SIG-M5 (cell line): ENCODE measurements around the gene FOXK2.
"Not testable (repeated sequence)": the region's sequence is repeated elsewhere in the genome, so short reads cannot be mapped to it uniquely, and the experiment has no call there.

Source experiments
- DNase-seq: peaks from one replicate; lab custom pipeline; 2025; lab: John Stamatoyannopoulos, UW

Gene FOXK2

DNA sequence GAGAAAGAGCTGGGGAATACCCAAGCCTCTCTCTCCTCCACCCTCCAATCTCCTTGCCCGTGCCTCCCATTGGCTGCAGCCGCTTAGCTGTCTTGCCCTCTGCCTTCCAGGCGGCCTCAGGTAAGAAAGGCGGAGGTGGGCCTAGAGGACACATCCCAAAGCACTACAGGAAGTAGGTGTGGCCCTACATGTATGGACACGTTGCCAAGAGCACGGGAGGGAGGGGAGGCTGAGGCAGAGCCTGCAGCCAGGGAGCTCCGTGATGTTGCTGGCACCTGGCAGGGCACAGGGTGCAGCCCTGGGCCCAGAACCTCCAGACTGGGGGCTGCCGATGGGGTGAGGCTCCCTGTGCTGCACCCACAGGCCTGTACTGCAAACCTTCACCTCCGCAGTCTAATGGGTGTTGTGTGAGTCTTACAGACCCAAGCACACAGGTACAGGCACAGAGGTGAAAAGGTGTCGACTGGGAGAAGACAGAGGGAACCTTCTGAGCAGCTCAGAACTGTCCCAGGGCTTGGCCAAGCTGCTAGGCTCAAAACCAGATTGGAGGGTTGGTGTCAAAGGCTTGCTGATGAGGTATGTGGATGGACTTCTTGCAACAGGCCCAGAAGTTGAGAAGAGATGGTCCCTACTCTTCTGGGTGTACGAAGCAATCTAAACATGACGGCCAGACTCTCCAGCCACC lies 23.5 kb upstream of the FOXK2 start:
- no peak for DNase-seq

DNA sequence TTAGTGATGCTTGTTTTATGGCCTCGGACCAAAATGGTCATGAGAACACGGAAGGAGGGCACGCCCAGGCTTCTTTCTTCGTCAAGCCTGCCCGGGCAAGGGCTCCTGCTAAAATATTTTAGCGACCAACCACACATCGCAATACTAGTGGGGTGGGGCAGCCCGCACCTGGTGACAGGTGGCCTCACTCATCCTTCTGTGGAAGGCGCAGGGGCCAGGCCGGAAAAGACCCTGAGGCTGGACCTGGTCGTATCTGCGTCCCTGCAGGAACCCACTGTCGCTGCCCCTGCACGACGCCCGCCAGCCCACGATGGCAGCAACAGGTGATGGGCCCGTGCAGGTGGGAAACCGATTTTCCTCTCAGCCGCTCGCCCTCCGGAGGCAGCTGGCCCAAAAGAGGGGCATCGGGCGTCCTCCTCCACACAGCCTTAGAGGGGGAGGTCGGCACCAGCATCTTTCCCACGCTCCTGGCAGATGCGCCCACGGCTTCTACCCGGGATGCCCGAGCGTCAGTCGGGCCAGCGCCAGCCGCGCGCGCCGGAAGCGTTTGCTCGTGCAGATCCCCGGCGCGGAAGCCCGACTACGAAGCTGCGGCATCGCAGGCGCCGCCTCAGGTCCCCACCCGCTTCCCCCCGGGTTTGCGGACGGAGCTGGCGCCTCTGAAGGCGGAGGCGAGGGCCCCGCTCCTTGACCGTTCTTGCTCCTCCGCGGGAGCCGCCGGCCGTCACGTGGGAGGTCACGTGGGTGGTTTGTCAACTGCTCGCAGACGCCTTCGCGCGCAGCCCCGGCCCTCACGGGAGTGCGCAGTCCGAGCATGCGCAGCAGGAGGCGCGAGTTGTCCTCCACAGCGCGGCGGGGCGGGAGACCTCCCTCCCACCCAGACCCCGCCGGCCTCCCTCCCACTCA lies 22.8 kb upstream of the FOXK2 start:
- no peak for DNase-seq

DNA sequence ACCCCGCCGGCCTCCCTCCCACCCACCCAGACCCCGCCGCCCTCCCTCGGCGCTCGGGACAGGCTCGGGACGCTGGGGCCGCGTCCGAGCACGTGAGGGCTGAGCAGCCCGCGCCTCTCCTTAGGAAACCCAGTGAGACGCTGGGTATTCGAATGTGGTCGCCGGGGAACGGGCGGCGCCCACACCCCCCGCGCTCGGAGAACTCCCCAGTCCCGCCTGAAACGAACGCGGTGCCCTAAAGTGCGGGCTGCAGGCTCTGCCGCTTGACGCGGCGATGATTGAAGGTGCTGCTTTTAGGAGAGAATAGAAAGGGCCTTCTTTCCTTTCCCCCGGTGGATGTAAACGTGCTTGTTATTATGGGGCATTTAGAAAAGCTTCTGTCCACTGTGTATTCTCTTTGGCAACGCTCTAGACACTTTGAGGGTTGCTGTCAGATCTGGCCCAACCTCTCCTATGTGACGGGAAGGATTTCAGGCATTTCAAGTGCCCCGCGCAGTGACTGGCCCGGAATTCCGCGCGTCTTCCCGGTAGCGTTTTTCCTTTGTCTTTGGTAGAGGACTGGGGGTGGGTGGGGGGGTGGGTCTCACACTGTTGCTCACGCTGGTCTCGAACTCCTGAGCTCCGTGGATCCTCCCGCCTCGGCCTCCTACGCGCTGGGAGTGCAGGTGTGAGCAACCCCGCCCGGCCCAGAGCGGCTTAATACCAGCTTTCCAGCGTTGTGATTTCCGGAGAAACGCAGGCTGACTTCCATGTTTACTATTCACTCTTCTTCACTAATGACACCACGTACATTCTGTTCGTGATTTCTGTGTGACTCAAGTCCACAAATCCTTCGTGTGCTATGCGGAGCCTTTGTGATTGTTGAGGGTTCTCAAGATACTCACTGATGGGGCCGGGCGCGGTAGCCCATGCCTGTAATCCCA lies 21.8 kb upstream of the FOXK2 start:
- no peak for DNase-seq

DNA sequence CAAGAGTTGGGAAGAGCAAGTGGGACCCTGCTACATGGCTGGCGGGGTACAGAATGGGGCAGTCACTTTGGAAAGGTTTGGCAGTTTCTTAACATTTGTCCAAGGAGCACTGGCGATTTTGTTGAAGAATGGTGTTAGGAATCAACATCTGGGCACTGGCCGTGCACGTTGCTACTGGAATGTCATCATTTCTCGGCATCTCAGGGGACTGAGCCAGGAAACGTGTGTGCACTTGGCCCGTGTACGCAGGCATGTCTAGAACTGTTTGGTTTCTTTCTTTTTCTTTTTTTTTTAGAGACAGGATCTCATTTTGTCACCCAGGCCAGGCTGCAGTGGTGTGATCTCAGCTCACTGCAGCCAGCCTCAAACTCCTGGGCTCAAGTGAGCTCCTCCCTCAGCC lies 17.3 kb upstream of the FOXK2 start:
- DNase-seq, result no peak

DNA sequence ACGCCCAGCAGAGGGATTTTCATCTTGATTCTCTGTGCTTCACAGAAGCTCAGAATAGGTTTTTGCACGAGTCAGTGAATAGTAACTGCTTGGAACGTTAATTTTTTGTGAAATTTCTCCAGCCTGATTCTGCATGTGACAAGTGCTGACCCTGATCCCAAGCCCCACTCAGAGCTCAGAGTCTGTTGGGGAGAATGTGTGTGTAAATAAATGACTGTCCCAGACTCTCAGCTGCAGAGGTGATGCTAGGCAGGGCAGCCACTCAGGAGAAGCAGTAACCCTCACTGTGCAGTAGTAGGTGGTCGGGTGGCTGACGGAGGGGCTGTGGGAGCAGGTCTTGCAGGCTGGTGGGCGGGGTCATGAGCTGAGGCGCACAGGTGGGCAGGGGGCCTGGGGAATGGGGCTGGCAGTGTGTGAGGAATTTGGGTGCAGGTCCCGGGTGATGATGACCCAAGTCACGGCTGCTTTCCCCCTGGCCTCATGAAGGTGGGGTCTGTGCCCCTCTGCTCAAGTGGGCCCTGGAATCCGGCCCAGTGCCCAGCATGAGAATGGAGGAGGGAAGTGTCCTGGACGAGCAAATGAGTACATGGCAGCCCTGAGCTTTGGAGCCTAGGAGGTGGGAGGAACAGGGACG lies 16.3 kb upstream of the FOXK2 start:
- no peak for DNase-seq

DNA sequence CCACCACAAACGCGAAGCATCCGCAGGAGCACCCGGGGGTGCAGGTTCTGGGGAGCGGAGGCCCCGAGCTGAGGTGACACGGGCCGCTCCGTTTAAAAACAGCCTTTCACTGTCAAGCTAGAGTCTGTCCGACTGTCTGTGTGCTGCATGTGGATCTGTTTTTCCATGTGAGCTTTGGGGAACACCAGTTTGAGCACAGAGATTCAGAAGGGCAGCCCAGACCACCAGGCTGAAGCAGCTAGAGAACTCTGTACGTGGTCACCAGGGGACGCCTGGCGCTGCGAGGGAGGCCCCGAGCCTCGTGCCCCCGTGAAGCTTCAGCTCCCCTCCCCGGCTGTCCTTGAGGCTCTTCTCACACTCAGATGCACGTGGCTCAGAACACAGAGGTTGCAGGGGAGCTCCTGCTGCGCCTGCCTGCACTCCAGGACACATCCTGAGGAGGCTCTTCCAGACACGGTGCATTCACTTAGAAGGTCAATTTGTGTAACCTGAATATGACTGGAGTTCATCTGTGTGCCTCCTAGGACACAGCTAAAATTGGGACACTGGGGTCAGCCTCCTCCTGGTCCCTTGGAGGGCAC lies 15.7 kb upstream of the FOXK2 start:
- DNase-seq, result no peak

DNA sequence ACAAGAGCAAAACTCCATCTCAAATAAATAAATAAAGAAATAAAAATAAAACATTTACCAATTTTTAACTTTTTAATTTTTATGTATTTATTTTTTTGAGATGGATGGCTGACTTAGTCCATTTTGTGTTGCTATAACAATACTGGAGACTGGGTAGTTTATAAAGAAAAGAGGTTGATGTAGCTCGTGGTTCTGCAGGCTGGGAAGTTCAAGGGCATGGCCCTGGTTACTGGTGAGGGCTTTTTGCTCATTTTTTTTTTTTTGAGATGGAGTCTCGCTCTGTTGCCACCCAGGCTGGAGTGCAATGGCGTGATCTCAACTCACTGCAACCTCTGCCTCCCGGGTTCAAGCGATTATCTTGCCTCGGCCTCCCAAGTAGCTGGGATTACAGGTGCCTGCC lies 14.2 kb upstream of the FOXK2 start:
- no peak for DNase-seq

DNA sequence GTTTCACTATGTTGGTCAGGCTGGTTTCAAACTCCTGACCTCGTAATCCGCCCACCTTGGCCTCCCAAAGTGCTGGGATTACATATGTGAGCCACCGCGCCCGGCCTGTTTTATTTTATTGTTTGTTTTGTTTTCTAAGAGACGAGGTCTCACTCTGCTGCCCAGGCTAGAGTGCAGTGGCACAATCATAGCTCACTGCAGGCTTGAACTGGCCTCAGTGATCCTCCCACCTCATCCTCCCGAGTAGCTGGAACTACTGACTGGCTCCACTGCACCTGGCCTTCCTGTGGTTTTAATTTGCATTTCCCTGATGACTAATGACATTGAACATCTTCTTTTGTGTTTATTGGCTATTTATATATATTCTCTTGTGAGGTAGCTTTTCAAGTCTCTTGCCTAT lies 13.1 kb upstream of the FOXK2 start:
- DNase-seq, result not testable (repeated sequence)

DNA sequence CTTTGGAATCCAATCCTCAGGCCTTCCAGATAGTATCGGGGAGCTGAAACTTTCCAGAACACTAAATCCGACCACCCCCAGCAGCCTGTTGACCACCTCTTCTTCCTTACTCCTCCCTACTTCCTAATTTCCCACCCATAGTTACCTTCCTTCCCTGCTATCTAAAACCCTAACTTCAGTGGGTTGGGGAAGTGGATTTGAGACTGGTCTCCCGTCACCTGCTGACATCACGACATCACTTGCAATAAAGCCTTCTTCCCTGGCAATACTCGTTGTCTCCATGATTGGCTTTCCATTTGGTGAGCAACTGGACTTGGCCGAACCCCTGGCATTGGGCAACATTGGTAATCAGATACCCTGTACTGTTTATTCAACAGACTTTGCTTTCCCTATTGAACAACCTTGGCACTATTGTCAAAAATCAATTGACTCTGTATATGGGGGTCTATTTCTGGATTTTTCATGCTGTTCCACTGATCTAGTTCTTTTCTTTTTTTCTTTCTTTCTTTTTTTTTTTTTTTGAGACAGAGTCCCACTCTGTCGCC lies 11.8 kb upstream of the FOXK2 start:
- DNase-seq, result no peak

DNA sequence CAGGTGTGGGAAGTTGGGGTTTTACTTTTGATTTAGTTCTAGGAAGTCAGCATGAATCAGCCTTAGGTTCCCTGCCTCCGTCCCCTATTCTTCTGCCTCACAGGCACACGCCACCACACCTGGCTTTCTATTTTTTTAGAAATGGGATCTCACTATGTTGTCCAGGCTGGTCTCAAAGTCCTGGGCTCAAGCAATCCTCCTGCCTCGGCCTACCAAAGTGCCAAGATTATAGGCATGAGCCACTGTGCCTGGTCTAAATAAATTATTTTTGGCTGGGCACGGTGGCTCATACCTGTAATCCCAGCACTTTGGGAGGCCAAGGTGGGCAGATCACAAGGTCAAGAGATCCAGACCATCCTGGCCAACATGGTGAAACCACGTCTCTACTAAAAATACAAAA lies 7.9 kb upstream of the FOXK2 start:
- DNase-seq, result not testable (repeated sequence)

DNA sequence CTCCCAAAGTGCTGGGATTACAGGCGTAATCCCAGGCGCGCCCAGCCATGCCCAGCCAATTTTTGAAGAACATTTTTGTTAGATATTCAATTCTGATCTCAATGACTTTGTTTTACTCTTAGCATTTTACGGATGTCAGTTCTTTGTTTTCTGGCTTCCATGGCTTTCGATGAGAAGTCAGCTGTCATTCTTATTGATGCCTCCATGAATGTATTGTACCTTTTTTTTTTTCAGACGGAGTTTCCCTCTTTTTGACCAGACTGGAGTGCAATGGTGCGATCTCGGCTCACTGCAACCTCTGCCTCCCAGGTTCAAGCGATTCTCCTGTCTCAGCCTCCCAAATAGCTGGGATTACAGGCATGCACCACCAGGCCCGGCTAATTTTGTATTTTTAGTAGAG lies 5.7 kb upstream of the FOXK2 start:
- DNase-seq, result not testable (repeated sequence)

DNA sequence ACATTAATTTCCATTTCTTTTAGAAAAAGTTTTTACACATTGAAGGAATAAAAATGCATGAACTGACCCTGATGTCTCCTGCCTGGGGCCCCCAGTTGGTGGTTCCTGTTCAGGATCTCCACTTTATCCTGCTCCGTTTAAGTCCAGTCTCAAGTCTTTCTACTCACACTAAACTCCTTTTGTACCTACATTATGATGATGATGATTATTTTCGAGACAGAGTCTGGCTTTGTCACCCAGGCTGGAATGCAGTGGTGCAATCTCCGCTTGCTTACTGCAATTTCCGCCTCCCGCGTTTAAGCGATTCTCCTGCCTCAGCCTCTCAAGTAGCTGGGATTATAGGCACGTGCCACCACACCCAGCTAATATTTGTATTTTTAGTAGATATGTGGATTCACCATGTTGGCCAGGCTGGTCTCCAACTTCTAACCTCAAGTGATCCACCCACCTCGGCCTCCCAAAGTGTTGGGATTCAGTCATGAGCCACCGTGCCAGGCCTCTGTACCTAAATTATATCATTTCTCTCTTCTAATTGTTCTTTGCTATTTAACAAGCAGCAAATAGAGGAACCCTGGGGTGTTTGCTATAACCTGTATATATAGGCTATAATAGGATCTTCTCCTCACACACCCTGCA lies 2.2 kb upstream of the FOXK2 start:
- DNase-seq, result no peak

DNA sequence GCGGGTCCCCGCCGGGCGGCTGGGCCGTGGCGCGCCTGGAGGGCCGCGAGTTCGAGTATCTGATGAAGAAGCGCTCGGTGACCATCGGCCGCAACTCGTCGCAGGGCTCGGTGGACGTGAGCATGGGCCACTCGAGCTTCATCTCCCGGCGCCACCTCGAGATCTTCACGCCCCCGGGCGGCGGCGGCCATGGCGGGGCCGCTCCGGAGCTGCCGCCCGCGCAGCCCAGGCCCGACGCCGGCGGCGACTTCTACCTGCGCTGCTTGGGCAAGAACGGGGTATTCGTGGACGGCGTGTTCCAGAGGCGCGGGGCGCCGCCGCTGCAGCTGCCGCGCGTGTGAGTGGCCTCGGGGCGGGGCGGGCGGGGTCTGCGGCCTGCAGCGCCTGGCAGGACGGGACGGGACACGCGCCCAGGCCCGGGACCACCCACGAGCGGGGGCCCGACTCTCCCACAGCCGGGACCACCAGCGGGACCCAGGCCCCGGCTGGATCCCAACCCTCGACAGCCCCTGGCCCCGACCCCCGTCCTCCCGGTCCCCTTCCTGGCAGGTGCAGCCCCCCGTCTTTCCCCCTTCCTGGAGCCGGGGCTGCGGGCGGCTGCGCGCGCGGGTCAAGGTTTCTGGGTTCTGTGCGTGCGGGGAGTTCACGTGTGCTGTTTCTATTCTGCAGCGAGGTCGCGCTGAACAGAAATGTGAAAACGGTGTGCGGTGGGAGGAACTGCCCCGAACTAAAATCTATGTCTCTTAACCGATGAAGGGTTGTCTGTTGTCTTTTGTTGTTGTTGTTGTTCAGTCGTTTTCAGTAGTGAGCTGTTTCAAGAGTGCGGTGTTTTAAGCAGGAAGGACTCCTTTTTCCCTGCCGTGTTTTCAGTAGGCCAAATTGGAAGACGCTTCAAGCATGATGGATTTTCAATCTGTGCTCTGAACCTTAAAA lies 705 bp downstream of the FOXK2 start:
- DNase-seq, result no peak

DNA sequence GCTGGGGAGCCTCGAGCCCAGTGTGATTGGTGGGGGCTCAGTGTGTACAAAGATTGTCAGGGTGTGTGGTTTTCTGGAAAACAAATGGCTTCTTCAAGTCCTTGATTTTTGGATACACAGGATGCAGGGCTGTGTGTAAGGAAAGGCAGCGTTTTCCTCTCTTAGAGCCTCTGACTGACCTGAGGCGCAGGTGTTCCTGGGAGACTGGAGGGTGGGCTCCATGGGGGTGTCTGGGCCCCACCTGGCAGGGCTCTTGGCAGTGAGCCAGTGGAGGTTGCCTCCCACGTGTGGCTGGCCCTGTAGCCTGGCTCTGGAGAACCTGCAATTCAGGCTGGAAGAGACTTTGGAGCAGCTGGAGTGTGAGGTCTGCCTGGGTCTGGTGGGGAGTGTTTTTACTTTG lies 5.0 kb downstream of the FOXK2 start:
- DNase-seq, result no peak

DNA sequence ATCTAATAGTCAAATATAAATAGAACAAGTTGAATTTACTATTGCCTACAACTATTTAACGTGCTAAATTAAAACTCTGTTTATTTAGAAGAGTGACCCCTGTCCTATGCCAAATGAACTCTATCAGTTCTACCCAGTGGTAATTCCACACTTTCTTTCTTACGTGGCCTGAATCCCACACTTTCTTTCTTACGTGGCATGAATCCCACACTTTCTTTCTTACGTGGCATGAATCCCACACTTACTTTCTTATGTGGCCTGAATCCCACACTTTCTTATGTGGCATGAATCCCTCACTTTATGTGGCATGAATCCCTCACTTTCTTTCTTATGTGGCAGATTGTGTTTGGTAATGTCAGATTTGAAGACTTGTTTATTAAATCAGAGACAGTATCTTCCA lies 6.2 kb downstream of the FOXK2 start:
- no peak for DNase-seq

DNA sequence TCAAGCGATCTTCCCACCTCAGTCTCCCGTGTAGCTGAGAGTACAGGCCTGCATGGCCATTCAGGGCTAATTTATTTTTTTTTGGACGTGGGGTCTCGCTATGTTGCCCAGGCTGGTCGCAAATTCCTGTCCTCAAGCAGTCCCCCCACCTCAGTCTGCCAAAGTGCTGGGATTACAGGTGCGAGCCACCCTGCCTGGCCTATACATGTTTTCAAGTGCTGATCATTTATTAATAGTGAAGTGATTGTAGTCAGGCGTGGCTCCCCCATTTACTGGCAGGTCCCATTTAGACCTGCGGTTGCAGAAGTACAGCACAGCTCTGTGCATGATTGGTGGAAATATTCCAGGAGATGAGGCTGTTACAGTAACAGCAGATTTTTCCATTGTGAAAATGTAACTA lies 8.4 kb downstream of the FOXK2 start:
- no peak for DNase-seq

DNA sequence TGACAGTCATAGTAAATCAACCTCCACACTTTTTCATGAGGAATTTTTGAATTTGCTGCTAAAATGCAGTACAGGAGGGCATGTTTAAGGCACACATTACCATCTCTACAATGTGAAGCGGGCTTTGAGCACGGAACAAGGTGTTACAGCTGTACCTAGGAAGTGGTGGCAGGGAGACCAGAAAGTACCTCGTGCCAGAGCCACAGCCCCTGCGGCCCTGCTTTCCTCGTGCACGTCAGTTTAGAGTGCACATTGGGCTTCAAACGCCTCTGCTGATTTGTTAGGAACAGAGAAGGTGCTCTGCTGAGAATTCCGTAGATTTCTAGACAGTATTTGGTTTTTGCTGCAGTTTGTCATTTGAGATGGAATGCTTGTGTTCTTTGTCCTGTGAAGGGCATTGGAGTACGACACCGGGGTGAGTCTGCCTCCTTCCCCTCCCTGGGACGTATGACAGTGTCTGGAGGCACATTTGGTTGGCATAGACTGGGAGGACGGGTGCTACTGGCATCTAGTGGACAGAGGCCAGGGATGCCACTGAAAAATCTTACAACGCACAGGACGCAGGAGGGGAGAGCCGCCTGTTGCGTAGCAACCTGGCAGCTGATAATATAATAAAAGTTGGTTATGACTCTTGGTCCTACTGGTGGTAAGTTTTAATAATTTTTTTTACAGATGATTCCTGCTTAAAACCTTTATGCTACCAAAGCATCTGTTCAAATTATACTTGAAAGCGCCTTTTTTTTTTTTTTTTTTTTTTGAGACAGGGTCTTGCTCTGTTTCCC lies 9.1 kb downstream of the FOXK2 start:
- DNase-seq, result no peak

DNA sequence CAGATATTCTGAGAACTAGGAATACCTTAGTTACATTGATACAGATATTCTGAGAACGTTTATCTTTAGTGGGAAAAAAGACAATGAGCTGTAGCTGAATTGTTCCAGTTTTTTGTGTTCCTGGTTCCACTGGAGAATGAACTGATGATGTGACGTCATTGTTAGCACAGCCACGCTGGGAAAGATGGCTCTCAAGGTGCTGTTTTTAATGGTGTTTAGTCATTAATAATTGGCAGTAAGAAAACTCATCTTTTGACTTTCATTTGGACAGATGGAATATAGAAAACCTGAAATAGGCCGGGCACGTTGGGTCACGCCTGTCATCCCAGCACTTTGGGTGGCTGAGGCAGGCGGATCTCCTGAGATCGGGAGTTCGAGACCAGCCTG lies 10.4 kb downstream of the FOXK2 start:
- no peak for DNase-seq

DNA sequence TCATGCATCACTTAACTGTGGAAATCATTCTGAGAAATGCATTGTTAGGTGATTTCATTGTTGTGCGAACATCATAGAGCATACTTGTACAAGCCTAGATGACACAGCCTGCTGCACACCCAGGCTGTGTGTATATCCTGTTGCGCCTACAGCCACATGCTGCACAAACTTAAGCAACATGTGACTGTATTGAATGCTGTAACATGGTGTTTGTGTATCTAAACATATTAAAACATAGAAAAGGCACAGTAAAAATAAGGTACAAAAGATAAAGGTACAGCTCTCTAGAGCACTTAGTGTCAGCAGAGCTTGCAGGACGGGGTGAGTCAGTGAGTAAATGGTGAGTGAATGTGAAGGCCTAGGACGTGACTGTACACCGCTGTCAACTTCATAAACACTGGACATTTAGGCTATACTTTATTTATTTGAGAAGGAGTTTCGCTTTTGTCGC lies 11.9 kb downstream of the FOXK2 start:
- DNase-seq, result no peak
